Mesothelial cell of epicardium (in vitro differentiated cells): ENCODE data around the gene NMNAT2. TPM values are rescaled to one million over a fixed set of nuclear protein-coding genes. Genes with fewer than 3 reads are reported as not detected.

ENCODE experiments used
- DNase-seq, 2 experiments: peaks; one replicate each; pipeline ENCODE4 v3.0.0; 2021; ENCODE audit warnings: low spot score in 2 of 2; ENCODE audit not compliant: unreplicated experiment in 2 of 2
- H3K27ac Mint-ChIP-seq: 2 replicates; pipeline ENCODE4 v1.8.0; 2021; ENCODE audit warnings: mixed read lengths
- H3K27me3 Mint-ChIP-seq: 2 replicates; pipeline ENCODE4 v1.8.0; 2021; ENCODE audit warnings: low read depth, mixed read lengths
- H3K36me3 Mint-ChIP-seq: 2 replicates; pipeline ENCODE4 v1.8.0; 2021; ENCODE audit warnings: mixed read lengths
- H3K4me1 Mint-ChIP-seq: 2 replicates; pipeline ENCODE4 v1.8.0; 2021; ENCODE audit warnings: mixed read lengths
- H3K4me3 Mint-ChIP-seq: 2 replicates; pipeline ENCODE4 v1.8.0; 2021; ENCODE audit warnings: mild to moderate bottlenecking, moderate library complexity, mixed read lengths
- H3K9me3 Mint-ChIP-seq: 2 replicates; pipeline ENCODE4 v1.8.0; 2021; ENCODE audit warnings: mixed read lengths
- total RNA-seq: library from RNA; stranded (reverse); gene quantifications from 3 replicates; pipeline ENCODE4 v1.2.1, GENCODE V29; 2021
- TF ChIP-seq, protein P1 (sequence below): fragments of 200-600 bp; sonication (generic); IDR thresholded peaks from one replicate; pipeline ENCODE4 v1.5.0; 2021; ENCODE audit warnings: antibody characterized with exemption; ENCODE audit not compliant: unreplicated experiment

The NMNAT2 gene
- total RNA-seq, 1 donor from 2014 or later, result 1.2 TPM

DNA sequence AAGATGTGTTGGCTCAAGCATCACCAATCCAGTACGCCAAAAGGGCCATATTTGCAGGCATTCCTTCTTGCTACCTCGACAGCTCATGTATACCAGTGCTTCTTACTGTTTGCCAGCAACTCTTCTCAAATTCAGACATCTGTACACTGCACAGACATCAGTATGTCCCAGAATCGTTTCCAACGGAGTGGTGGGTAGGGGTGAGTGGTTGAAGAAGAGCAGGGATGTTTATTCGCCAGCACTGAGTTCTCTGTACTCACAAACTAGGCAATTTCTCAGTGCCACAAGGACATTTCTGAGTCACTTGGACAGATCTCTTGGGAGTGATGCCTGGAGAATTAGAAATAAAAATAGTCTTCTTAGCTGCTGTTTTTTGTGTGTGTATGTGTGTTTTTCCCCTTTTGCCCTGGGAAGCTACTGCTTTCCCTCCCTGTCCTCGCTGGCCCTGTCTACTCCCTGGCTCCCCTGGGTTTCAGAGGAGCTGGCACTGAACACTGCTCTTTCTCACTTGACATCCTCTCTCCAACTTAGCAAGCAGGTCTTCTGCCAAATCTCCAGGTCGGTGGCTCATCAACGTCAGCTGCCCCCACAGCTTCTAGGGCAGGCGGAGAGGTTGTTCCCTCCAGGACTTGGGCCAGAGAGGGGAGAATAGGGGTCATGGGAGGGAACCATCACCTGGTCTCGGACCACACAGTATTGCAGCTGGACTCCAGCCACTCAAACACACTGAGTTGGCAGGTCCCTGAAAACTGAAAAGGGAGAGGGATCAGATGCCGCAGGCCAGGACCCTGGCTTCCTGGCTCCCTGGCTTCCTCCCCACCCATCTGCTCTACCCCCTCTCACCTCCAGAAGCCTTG lies 90.5 kb downstream of the NMNAT2 start:
- Mint-ChIP-seq H3K36me3 (no peaks in the 10 kb centered on the region), H3K27me3 (no peaks in the 10 kb centered on the region), H3K4me3 (no peak overlapping the region), H3K4me1 (peaks cover 48% of the 10 kb centered on the region), H3K9me3 (no peaks in the 10 kb centered on the region), H3K27ac (no peak overlapping the region)
- TF ChIP-seq, protein P1, sequence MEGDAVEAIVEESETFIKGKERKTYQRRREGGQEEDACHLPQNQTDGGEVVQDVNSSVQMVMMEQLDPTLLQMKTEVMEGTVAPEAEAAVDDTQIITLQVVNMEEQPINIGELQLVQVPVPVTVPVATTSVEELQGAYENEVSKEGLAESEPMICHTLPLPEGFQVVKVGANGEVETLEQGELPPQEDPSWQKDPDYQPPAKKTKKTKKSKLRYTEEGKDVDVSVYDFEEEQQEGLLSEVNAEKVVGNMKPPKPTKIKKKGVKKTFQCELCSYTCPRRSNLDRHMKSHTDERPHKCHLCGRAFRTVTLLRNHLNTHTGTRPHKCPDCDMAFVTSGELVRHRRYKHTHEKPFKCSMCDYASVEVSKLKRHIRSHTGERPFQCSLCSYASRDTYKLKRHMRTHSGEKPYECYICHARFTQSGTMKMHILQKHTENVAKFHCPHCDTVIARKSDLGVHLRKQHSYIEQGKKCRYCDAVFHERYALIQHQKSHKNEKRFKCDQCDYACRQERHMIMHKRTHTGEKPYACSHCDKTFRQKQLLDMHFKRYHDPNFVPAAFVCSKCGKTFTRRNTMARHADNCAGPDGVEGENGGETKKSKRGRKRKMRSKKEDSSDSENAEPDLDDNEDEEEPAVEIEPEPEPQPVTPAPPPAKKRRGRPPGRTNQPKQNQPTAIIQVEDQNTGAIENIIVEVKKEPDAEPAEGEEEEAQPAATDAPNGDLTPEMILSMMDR, result no peak
- no peak for DNase-seq

DNA sequence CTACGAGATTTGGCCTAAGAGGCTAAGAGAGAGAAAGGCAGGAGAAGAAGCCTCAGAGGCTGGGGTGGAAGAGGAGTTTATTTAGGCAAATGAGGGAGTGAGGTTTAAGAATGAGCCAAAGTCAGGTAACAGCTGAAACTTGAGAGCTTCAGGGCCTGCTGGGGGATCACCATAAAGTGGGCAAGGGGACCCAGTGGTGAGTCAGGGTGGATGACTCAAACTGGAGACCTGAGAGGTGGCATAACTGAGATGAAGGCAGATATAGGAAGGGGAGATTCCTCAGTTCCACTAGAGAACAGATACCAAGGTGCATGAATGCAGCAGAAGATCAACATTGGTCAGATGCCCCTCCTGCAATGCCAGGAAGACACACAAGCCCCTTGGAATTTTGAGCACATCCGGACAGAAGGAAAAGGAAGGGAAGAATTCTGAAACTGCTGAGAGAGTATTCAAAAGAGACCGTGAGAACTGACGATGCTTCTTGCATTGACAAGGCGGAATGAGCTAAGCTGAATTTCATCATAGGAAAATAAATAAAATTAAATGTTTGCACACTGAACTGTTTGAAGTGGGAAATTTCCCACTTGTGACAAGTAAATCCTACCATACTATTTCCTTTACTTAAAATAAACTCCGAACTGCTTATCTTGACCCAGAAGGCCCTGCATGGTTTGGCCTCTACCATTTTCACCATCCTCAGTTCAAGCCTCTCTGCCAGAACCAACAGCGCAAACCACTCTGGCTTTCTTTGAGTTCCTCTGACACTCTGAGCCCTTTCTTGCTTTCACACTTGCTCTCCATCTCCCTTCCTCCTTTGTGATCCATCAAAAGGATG lies 94.1 kb downstream of the NMNAT2 start:
- TF ChIP-seq, protein P1, result no peak
- no peak for DNase-seq
- no peaks in the 10 kb centered on the region for H3K36me3 Mint-ChIP-seq
- no peaks in the 10 kb centered on the region for H3K9me3 Mint-ChIP-seq
- no peak overlapping the region for H3K27ac Mint-ChIP-seq
- H3K27me3 Mint-ChIP-seq, result no peaks in the 10 kb centered on the region
- H3K4me1 Mint-ChIP-seq, result peaks cover 25% of the 10 kb centered on the region
- no peak overlapping the region for H3K4me3 Mint-ChIP-seq

DNA sequence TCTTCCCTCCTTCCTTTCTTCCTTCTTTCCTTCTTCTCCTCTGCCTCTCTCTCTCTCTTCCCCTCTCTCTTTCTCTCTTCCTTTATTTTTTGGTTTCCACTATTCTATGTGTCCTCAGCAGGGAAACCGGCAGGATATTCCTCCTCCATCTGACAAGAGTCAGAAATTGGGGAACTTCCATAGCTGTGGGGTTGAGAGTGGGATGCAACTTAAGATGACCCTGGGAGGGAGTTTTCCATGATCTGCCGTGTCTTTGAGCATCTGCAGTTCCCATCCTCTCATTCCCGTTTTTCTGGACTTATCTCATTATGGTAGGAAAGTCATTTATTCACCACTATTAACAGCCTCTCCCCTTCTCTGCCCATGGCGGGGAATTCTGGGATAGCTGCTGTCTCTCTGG lies 98.6 kb downstream of the NMNAT2 start:
- Mint-ChIP-seq H3K4me3 (no peak overlapping the region), H3K9me3 (no peaks in the 10 kb centered on the region), H3K27ac (peak overlapping the region; percentile 51), H3K4me1 (peaks cover 23% of the 10 kb centered on the region), H3K27me3 (no peaks in the 10 kb centered on the region), H3K36me3 (no peaks in the 10 kb centered on the region)
- TF ChIP-seq, protein P1, result no peak
- DNase-seq, result no peak

DNA sequence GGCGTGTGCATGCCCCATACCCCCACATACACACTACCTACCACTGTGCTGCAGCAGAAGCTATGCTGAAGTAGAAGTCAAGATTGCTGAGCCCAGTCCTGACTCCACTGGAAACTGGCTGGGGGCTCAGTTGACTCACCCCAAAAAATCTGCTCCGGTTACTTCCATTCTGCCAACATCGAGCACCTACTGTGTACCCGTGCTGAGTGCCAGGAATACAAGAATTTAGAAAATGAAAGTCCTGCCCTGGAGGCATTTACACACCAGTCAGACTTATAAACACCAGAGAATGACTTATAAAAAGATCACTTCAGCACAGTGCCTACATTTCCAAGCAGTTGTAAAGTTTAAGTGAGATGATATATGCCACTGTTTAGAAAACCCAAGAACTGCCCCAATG lies 99.1 kb downstream of the NMNAT2 start:
- H3K27ac Mint-ChIP-seq, result no peak overlapping the region
- no peak for DNase-seq
- peaks cover 27% of the 10 kb centered on the region for H3K4me1 Mint-ChIP-seq
- no peaks in the 10 kb centered on the region for H3K27me3 Mint-ChIP-seq
- no peaks in the 10 kb centered on the region for H3K36me3 Mint-ChIP-seq
- TF ChIP-seq, protein P1, result no peak
- no peaks in the 10 kb centered on the region for H3K9me3 Mint-ChIP-seq
- H3K4me3 Mint-ChIP-seq, result no peak overlapping the region

DNA sequence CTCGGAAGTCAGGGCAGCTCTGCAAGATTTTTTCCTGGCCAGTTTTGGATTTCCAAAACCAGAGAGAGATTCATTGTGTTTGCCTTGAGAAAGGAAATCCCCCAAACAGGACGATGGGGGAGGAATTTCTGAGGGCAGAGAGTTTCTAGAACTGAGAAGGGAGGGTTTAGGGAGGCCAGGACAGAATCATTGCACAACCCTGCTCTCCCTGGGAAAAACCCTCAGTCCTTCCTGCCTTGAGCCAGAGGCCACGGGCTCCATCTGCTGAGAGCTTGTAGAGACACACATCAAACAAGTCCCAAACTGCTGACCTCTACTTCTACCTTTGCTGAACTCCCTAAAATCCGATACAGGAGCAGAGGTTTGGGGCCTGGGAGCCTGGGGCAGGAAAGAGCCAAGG lies 99.7 kb downstream of the NMNAT2 start:
- Mint-ChIP-seq H3K27ac (peak overlapping the region; percentile 90), H3K27me3 (no peaks in the 10 kb centered on the region), H3K4me3 (no peak overlapping the region), H3K9me3 (no peaks in the 10 kb centered on the region), H3K4me1 (peaks cover 27% of the 10 kb centered on the region), H3K36me3 (no peaks in the 10 kb centered on the region)
- DNase-seq, result peak in 1 of 2 experiments; percentile 48
- TF ChIP-seq, protein P1, result no peak
